H1 (cell line): Measurements from ENCODE around the gene SLC7A6OS. TPM values are rescaled to one million over a fixed set of nuclear protein-coding genes. Genes with fewer than 3 reads are reported as not detected.

Experiments used
- CTCF ChIA-PET: fragments of 300-600 bp; sonication (Branson Sonifier 250); formaldehyde crosslinking; loops from one replicate; lab custom pipeline; 2021; ENCODE audit not compliant: partially characterized antibody; lab: Charles Lee
- POLR2A ChIA-PET: fragments of 300-600 bp; sonication (Branson Sonifier 250); formaldehyde crosslinking; loops from one replicate; lab custom pipeline; 2021; ENCODE audit warnings: inconsistent platforms; ENCODE audit not compliant: partially characterized antibody; lab: Charles Lee
- DNase-seq, 2 experiments: peaks; one replicate each; pipeline versions ENCODE4 v3.0.0 to v3.0.0-alpha.2; 2010 to 2022; ENCODE audit warnings: low spot score in 2 of 2, low read depth in 1 of 2, mixed read lengths in 1 of 2
- FAIRE-seq: peaks from 2 replicates; lab custom pipeline; 2011; peaks lifted over from hg19 to GRCh38; lab: Jason Lieb, UNC
- H2AFZ ChIP-seq: 2 replicates; pipeline ENCODE4 v1.8.1; 2012; ENCODE audit warnings: low read length, inconsistent platforms
- H2AK5ac ChIP-seq: 2 replicates; pipeline ENCODE4 v1.6.1; 2013; ENCODE audit warnings: low read depth, low read length
- H2BK120ac ChIP-seq: replicated peaks from 2 replicates; pipeline ENCODE3; 2013; ENCODE audit warnings: low read depth, low read length, inconsistent platforms
- H2BK12ac ChIP-seq: 2 replicates; pipeline ENCODE4 v1.6.1; 2013; ENCODE audit warnings: low read depth, low read length
- H2BK15ac ChIP-seq: 2 replicates; pipeline ENCODE4 v1.6.1; 2013; ENCODE audit warnings: low read length
- H2BK20ac ChIP-seq: 2 replicates; pipeline ENCODE4 v1.6.1; 2013; ENCODE audit warnings: low read length
- H2BK5ac ChIP-seq: 2 replicates; pipeline ENCODE4 v1.6.1; 2013; ENCODE audit warnings: low read depth, low read length
- H3K14ac ChIP-seq: 2 replicates; pipeline ENCODE4 v1.6.1; 2013; ENCODE audit warnings: inconsistent platforms; ENCODE audit not compliant: insufficient read length
- H3K18ac ChIP-seq: 2 replicates; pipeline ENCODE4 v1.6.1; 2013; ENCODE audit warnings: low read length; ENCODE audit errors: extremely low read depth
- H3K23ac ChIP-seq: 2 replicates; pipeline ENCODE4 v1.6.1; 2013; ENCODE audit warnings: inconsistent platforms; ENCODE audit not compliant: insufficient read length
- H3K23me2 ChIP-seq: 2 replicates; pipeline ENCODE4 v1.6.1; 2013; ENCODE audit warnings: low read depth, low read length
- H3K27ac ChIP-seq: 2 replicates; pipeline ENCODE4 v1.6.1; 2011; ENCODE audit warnings: low read depth, low read length, inconsistent platforms
- H3K27me3 ChIP-seq, 4 experiments: replicated peaks in 1 of 4; 1 replicate in 1 of 4; 2 replicates in 3 of 4; pipeline versions ENCODE4 v1.6.1 to v1.8.1; 2011 to 2013; ENCODE audit warnings: low read length in 3 of 4, mild to moderate bottlenecking in 3 of 4, inconsistent platforms in 2 of 4, mixed read lengths in 2 of 4, moderate library complexity in 1 of 4; ENCODE audit not compliant: control insufficient read depth in 3 of 4, insufficient read depth in 3 of 4; ENCODE audit errors: extremely low read depth in 1 of 4
- H3K36me3 ChIP-seq, 4 experiments: 2 replicates each; pipeline versions ENCODE4 v1.6.1 to v1.8.1; 2011 to 2013; ENCODE audit warnings: mild to moderate bottlenecking in 4 of 4, low read length in 3 of 4, moderate library complexity in 2 of 4, control low read depth in 1 of 4, inconsistent platforms in 1 of 4; ENCODE audit not compliant: insufficient read depth in 4 of 4, control insufficient read depth in 2 of 4
- H3K4ac ChIP-seq: replicated peaks from 2 replicates; pipeline ENCODE3; 2013; ENCODE audit warnings: low read length, low read depth, mixed read lengths, inconsistent platforms; ENCODE audit not compliant: insufficient read length
- H3K4me1 ChIP-seq, 4 experiments: replicated peaks in 1 of 4; 1 replicate in 1 of 4; 2 replicates in 3 of 4; pipeline versions ENCODE4 v1.6.1 to v1.8.1; 2011 to 2013; ENCODE audit warnings: low read length in 3 of 4, inconsistent platforms in 2 of 4, mixed read lengths in 1 of 4; ENCODE audit not compliant: insufficient read depth in 4 of 4, control insufficient read depth in 3 of 4
- H3K4me2 ChIP-seq, 2 experiments: 2 replicates each; pipeline versions ENCODE4 v1.6.1 to v1.8.1; 2011 to 2013; ENCODE audit warnings: low read depth in 2 of 2, low read length in 2 of 2, control low read depth in 1 of 2, inconsistent platforms in 1 of 2, mild to moderate bottlenecking in 1 of 2; ENCODE audit not compliant: insufficient read depth in 1 of 2
- H3K4me3 ChIP-seq, 4 experiments: fragments of 200-600, 300-600 bp in 1 of 4; sonication (generic), shearing (Covaris generic), sonication (Bioruptor Twin) in 1 of 4; 2 replicates each; pipeline versions ENCODE4 v1.5.1 to v1.8.1; 2011 to 2016; ENCODE audit warnings: low read length in 4 of 4, low read depth in 3 of 4, control low read depth in 2 of 4, inconsistent platforms in 2 of 4, mild to moderate bottlenecking in 2 of 4, mixed read lengths in 1 of 4, moderate library complexity in 1 of 4; ENCODE audit not compliant: insufficient read depth in 2 of 4; ENCODE audit errors: extremely low read depth in 1 of 4
- H3K56ac ChIP-seq: replicated peaks from 2 replicates; pipeline ENCODE3; 2013; ENCODE audit warnings: low read depth, mild to moderate bottlenecking, mixed read lengths, low read length, inconsistent platforms; ENCODE audit not compliant: insufficient read length
- H3K79me1 ChIP-seq: 2 replicates; pipeline ENCODE4 v1.6.1; 2013; ENCODE audit warnings: low read depth, low read length, control low read depth
- H3K79me2 ChIP-seq, 2 experiments: 2 replicates each; pipeline versions ENCODE4 v1.6.1 to v1.8.1; 2012 to 2013; ENCODE audit warnings: low read length in 2 of 2, mild to moderate bottlenecking in 2 of 2, inconsistent platforms in 1 of 2; ENCODE audit not compliant: insufficient read depth in 2 of 2, control insufficient read depth in 1 of 2
- H3K9ac ChIP-seq, 4 experiments: replicated peaks in 1 of 4; 1 replicate in 1 of 4; 2 replicates in 3 of 4; pipeline versions ENCODE4 v1.6.1 to v1.8.1; 2011 to 2013; ENCODE audit warnings: low read depth in 3 of 4, low read length in 3 of 4, control low read depth in 2 of 4, mild to moderate bottlenecking in 2 of 4, moderate library complexity in 2 of 4, inconsistent platforms in 1 of 4; ENCODE audit errors: extremely low read depth in 1 of 4
- H3K9me3 ChIP-seq, 2 experiments: 2 replicates each; pipeline versions ENCODE4 v1.6.1 to v1.8.1; 2012 to 2013; ENCODE audit warnings: mild to moderate bottlenecking in 2 of 2, moderate library complexity in 2 of 2, control low read depth in 1 of 2, inconsistent platforms in 1 of 2, low read depth in 1 of 2, low read length in 1 of 2, mixed read lengths in 1 of 2; ENCODE audit not compliant: insufficient read depth in 2 of 2
- H4K20me1 ChIP-seq, 2 experiments: replicated peaks in 1 of 2; 2 replicates each; pipeline versions ENCODE3 to v1.8.1; 2011 to 2013; ENCODE audit warnings: inconsistent platforms in 2 of 2, low read length in 2 of 2, mild to moderate bottlenecking in 1 of 2; ENCODE audit not compliant: insufficient read depth in 2 of 2, control insufficient read depth in 1 of 2
- H4K5ac ChIP-seq: 2 replicates; pipeline ENCODE4 v1.6.1; 2013; ENCODE audit warnings: low read length, low read depth, mixed read lengths, inconsistent platforms; ENCODE audit not compliant: insufficient read length
- H4K8ac ChIP-seq: 2 replicates; pipeline ENCODE4 v1.8.0; 2013; ENCODE audit warnings: mild to moderate bottlenecking, moderate library complexity, low read length, inconsistent platforms; ENCODE audit not compliant: insufficient read depth; ENCODE audit errors: extremely low read depth
- H4K91ac ChIP-seq: replicated peaks from 2 replicates; pipeline ENCODE3; 2013; ENCODE audit warnings: low read length, mixed read lengths, inconsistent platforms; ENCODE audit not compliant: insufficient read length
- WGBS, 2 experiments: shearing (Covaris generic) in 1 of 2; methylation state at CpG; one replicate each; pipeline versions ENCODE4 v1.1.6 to v1.1.7; 2013 to 2015; ENCODE audit warnings: low lambda C conversion rate in 2 of 2, mixed read lengths in 2 of 2, inconsistent platforms in 1 of 2, low coverage in 1 of 2, missing lambda C conversion rate in 1 of 2; ENCODE audit not compliant: insufficient replicate concordance in 2 of 2, insufficient coverage in 1 of 2, insufficient read length in 1 of 2; ENCODE audit errors: extremely low coverage in 1 of 2, missing lambda C conversion rate in 1 of 2; 5-methylcytosine and 5-hydroxymethylcytosine counted together
- polyA plus RNA-seq, 7 experiments: library from polyadenylated mRNA; depleted of rRNA in 3 of 7; stranded (reverse) in 5 of 7; unstranded in 2 of 7; fragments of >200 nt in 5 of 7; fragments of 200-250 nt in 2 of 7; gene quantifications; 1 replicate in 5 of 7; 2 replicates in 1 of 7; 4 replicates in 1 of 7; pipeline versions ENCODE4 v1.2.1 to v1.2.3, GENCODE V29; 2011 to 2013; ENCODE audit warnings: missing spikeins in 2 of 7, mixed read lengths in 2 of 7
- total RNA-seq: library from RNA; stranded (reverse); fragmentation: NEBNext Ultra II Directional; extraction: Animal tissue kit (Norgen Biotek cat#: 25700); gene quantifications from 2 replicates; pipeline ENCODE4 v1.2.1, GENCODE V29; 2021

SLC7A6OS gene
- total and polyA plus RNA-seq, 2 of the 8 experiments (the other 6 are each of a cell fraction or from before 2014, with no cell fraction given), result 7.3 to 21.3 TPM

DNA sequence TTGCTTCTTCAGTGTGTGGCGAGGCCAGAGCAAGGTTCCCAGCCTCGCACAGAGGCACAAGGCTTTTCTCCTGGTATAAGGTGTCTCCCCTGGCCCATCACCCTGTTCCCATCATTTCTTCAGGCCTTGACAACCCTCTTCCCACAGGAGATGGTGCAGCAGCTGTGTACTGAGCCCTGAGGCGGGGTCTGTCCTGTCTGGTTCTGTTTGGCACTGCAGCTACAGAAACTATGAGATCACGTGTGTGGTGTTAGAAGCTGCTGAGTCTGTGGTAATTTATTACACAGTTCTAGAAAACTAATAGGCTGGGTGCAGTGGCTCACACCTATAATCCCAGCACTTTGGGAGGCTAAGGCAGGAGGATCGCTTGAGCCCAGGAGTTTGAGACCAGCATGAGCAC lies 58.4 kb downstream of the SLC7A6OS start:
- H3K14ac ChIP-seq, result no peak overlapping the region
- H3K79me1 ChIP-seq, result no peaks in the 10 kb centered on the region; the same call in 1 of the 2 replicates
- H3K27me3 ChIP-seq, result no peaks in the 10 kb centered on the region
- H3K36me3 ChIP-seq, result no peaks in the 10 kb centered on the region
- H3K9ac ChIP-seq, result no peak overlapping the region
- no peak overlapping the region for H4K5ac ChIP-seq
- no peak overlapping the region for H4K8ac ChIP-seq
- H3K4me1 ChIP-seq, result no peaks in the 10 kb centered on the region
- H2BK15ac ChIP-seq, result no peak overlapping the region
- H3K9me3 ChIP-seq, result no peaks in the 10 kb centered on the region
- H2BK120ac ChIP-seq, result no peak overlapping the region
- H3K23ac ChIP-seq, result no peak overlapping the region
- H3K4me3 ChIP-seq, result no peak overlapping the region
- no peak overlapping the region for H2BK5ac ChIP-seq
- no peaks in the 10 kb centered on the region for H4K20me1 ChIP-seq
- FAIRE-seq (no peak), DNase-seq (no peak)
- H2BK20ac ChIP-seq, result no peak overlapping the region
- H2AK5ac ChIP-seq, result no peak overlapping the region
- no peak overlapping the region for H3K27ac ChIP-seq
- ChIA-PET POLR2A (interaction anchor here (1.3 to 1.6 kb wide), 3 partner anchors 16 to 59 kb away, joined by 3 to 6 read pairs (median 4); partner anchors contain the start of genes ESRP2, PRMT7 and SLC7A6OS), CTCF (interaction anchor here (0.6 to 6.2 kb wide), 10 partner anchors 9 to 103 kb away, joined by 3 to 108 read pairs (median 4); partner anchors contain the start of gene SLC7A6)
- H4K91ac ChIP-seq, result no peak overlapping the region
- no peak overlapping the region for H3K4me2 ChIP-seq
- no peak overlapping the region for H3K4ac ChIP-seq
- H2AFZ ChIP-seq, result no peak overlapping the region
- no peak overlapping the region for H3K18ac ChIP-seq
- no peak overlapping the region for H3K56ac ChIP-seq
- no peak overlapping the region for H2BK12ac ChIP-seq
- no peaks in the 10 kb centered on the region for H3K79me2 ChIP-seq
- H3K23me2 ChIP-seq, result no peaks in the 10 kb centered on the region
- 95% methylated on average over 5 of the region's 5 CpGs; no CpG with 5 or more reads in 1 of the 2 experiments for WGBS, 2 experiments
